HepG2 (cell line): ENCODE results near the gene MIR17HG. TPM values are rescaled to one million over a fixed set of nuclear protein-coding genes. Genes with fewer than 3 reads are reported as not detected.

ENCODE experiments used
- CEBPB ChIP-seq: IDR thresholded peaks from 2 replicates; pipeline ENCODE4 v1.6.1; 2011; ENCODE audit warnings: low read depth, low read length, improper control_type of control experiment, borderline replicate concordance
- KDM1A ChIP-seq: IDR thresholded peaks from 2 replicates; pipeline ENCODE4 v1.6.1; 2016; ENCODE audit warnings: missing compliant biosample characterization
- RAD21 ChIP-seq: fragments of 450-650 bp; formaldehyde crosslinking; IDR thresholded peaks from 2 replicates; pipeline ENCODE4 v1.5.0; 2020; ENCODE audit warnings: mild to moderate bottlenecking
- SOX5 ChIP-seq: IDR thresholded peaks from 2 replicates; pipeline ENCODE4 v1.6.1; 2016; ENCODE audit warnings: borderline replicate concordance
- ZNF20 ChIP-seq: sonication (generic); formaldehyde crosslinking; IDR thresholded peaks from 2 replicates; pipeline ENCODE4 v1.4.0; 2020; ENCODE audit warnings: mild to moderate bottlenecking, moderate library complexity, missing genetic modification reagents
- ZNF451 ChIP-seq: sonication (generic); formaldehyde crosslinking; IDR thresholded peaks from 2 replicates; pipeline ENCODE4 v1.5.0; 2020; ENCODE audit warnings: mild to moderate bottlenecking, missing genetic modification reagents
- ZSCAN29 ChIP-seq: sonication (generic); formaldehyde crosslinking; conservative IDR thresholded peaks from 2 replicates; pipeline ENCODE4 v1.4.0; 2020; ENCODE audit warnings: mild to moderate bottlenecking, missing genetic modification reagents
- polyA plus RNA-seq, 8 experiments: library from polyadenylated mRNA; depleted of rRNA in 3 of 8; stranded (reverse) in 7 of 8; unstranded in 1 of 8; fragments of >200 nt; fragmentation: Illumina TruSeq in 4 of 8; extraction: Trizol in 4 of 8; gene quantifications; 2 replicates each; pipeline versions ENCODE4 v1.2.1 to v1.2.3, GENCODE V29; 2011 to 2016; ENCODE audit warnings: low read depth in 4 of 8, missing spikeins in 1 of 8, mixed read lengths in 1 of 8; ENCODE audit not compliant: insufficient read depth in 1 of 8
- total RNA-seq, 5 experiments: library from RNA; depleted of rRNA; stranded (reverse); fragments of >200 nt; fragmentation: Illumina TruSeq; extraction: Trizol; gene quantifications; 2 replicates each; pipeline ENCODE4 v1.2.3, GENCODE V29; 2016; ENCODE audit warnings: low read depth in 1 of 5
- TF ChIP-seq, protein P1 (sequence below): sonication (generic); formaldehyde crosslinking; IDR thresholded peaks from 2 replicates; pipeline ENCODE4 v1.4.0; 2020; ENCODE audit warnings: mild to moderate bottlenecking, missing genetic modification reagents
- TF ChIP-seq, protein P2 (sequence below): IDR thresholded peaks from 2 replicates; pipeline ENCODE4 v1.6.1; 2016; ENCODE audit warnings: mild to moderate bottlenecking
- TF ChIP-seq, protein P3 (sequence below): sonication (generic); formaldehyde crosslinking; IDR thresholded peaks from 2 replicates; pipeline ENCODE4 v1.9.0; 2021; ENCODE audit warnings: missing genetic modification reagents, borderline replicate concordance
- TF ChIP-seq, protein P4 (sequence below): sonication (generic); formaldehyde crosslinking; IDR thresholded peaks from 2 replicates; pipeline ENCODE4 v1.5.0; 2020; ENCODE audit warnings: missing genetic modification reagents
- TF ChIP-seq, protein P5 (sequence below): fragments of 450-650 bp; IDR thresholded peaks from 2 replicates; pipeline ENCODE4 v1.6.1; 2016
- TF ChIP-seq, protein P6 (sequence below), 2 experiments: sonication (generic) in 1 of 2; formaldehyde crosslinking in 1 of 2; IDR thresholded peaks; 2 replicates each; pipeline versions ENCODE4 v1.4.0 to v1.6.1; 2016 to 2020; ENCODE audit warnings: borderline replicate concordance in 1 of 2, low read depth in 1 of 2, mild to moderate bottlenecking in 1 of 2, missing genetic modification reagents in 1 of 2

The MIR17HG gene
- total and polyA plus RNA-seq, 2 of the 13 experiments (the other 11 are each of a cell fraction or from before 2014, with no cell fraction given), result 2.5 to 12.3 TPM

DNA sequence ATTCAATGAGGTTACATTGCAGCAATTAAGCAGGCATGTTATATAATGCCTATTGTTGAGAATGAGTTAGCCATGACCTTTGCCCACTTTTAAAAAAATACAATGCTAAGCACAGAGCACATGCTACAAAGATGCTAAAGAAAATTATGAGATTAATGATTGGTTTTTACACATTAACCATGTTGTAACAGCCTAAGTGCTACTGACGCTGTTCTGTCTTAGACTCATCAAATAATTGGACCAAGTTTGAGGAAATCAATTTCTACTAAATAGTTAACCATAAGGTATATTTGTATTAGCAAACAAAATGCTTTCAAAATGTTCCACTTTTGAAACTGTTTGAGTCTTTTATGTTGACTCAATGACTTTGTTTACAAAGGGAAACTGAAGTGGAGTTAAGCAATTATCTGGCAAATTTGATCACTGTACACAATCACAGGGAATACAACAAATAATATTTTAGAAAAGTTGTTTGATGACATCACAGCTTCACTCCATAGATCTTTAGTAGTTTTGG is 14.3 kb downstream of the MIR17HG start (continued):
- TF ChIP-seq KDM1A (CRISPR knock-in tag), result no peak
- TF ChIP-seq RAD21, result no peak
- TF ChIP-seq, protein P1, sequence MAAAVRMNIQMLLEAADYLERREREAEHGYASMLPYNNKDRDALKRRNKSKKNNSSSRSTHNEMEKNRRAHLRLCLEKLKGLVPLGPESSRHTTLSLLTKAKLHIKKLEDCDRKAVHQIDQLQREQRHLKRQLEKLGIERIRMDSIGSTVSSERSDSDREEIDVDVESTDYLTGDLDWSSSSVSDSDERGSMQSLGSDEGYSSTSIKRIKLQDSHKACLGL (CRISPR knock-in tag), result no peak
- TF ChIP-seq, protein P2, sequence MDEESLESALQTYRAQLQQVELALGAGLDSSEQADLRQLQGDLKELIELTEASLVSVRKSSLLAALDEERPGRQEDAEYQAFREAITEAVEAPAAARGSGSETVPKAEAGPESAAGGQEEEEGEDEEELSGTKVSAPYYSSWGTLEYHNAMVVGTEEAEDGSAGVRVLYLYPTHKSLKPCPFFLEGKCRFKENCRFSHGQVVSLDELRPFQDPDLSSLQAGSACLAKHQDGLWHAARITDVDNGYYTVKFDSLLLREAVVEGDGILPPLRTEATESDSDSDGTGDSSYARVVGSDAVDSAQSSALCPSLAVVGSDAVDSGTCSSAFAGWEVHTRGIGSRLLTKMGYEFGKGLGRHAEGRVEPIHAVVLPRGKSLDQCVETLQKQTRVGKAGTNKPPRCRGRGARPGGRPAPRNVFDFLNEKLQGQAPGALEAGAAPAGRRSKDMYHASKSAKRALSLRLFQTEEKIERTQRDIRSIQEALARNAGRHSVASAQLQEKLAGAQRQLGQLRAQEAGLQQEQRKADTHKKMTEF, result peak; percentile 80
- TF ChIP-seq ZNF20 (CRISPR knock-in tag), result no peak
- TF ChIP-seq, protein P3, sequence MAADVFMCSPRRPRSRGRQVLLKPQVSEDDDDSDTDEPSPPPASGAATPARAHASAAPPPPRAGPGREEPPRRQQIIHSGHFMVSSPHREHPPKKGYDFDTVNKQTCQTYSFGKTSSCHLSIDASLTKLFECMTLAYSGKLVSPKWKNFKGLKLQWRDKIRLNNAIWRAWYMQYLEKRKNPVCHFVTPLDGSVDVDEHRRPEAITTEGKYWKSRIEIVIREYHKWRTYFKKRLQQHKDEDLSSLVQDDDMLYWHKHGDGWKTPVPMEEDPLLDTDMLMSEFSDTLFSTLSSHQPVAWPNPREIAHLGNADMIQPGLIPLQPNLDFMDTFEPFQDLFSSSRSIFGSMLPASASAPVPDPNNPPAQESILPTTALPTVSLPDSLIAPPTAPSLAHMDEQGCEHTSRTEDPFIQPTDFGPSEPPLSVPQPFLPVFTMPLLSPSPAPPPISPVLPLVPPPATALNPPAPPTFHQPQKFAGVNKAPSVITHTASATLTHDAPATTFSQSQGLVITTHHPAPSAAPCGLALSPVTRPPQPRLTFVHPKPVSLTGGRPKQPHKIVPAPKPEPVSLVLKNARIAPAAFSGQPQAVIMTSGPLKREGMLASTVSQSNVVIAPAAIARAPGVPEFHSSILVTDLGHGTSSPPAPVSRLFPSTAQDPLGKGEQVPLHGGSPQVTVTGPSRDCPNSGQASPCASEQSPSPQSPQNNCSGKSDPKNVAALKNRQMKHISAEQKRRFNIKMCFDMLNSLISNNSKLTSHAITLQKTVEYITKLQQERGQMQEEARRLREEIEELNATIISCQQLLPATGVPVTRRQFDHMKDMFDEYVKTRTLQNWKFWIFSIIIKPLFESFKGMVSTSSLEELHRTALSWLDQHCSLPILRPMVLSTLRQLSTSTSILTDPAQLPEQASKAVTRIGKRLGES (CRISPR knock-in tag), result no peak
- peak; percentile 98 for TF ChIP-seq SOX5 (CRISPR knock-in tag)
- TF ChIP-seq, protein P4, sequence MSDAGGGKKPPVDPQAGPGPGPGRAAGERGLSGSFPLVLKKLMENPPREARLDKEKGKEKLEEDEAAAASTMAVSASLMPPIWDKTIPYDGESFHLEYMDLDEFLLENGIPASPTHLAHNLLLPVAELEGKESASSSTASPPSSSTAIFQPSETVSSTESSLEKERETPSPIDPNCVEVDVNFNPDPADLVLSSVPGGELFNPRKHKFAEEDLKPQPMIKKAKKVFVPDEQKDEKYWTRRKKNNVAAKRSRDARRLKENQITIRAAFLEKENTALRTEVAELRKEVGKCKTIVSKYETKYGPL (CRISPR knock-in tag), result peak; percentile 81; the same call in 1 of the 2 replicates
- 0 out of 2 replicates have a peak, but pooled peaks have one; percentile 22 for TF ChIP-seq ZSCAN29 (CRISPR knock-in tag)
- TF ChIP-seq, protein P5, sequence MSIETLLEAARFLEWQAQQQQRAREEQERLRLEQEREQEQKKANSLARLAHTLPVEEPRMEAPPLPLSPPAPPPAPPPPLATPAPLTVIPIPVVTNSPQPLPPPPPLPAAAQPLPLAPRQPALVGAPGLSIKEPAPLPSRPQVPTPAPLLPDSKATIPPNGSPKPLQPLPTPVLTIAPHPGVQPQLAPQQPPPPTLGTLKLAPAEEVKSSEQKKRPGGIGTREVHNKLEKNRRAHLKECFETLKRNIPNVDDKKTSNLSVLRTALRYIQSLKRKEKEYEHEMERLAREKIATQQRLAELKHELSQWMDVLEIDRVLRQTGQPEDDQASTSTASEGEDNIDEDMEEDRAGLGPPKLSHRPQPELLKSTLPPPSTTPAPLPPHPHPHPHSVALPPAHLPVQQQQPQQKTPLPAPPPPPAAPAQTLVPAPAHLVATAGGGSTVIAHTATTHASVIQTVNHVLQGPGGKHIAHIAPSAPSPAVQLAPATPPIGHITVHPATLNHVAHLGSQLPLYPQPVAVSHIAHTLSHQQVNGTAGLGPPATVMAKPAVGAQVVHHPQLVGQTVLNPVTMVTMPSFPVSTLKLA, result no peak
- peak; percentile 91 for TF ChIP-seq CEBPB
- no peak for TF ChIP-seq ZNF451 (CRISPR knock-in tag)
- TF ChIP-seq, protein P6, sequence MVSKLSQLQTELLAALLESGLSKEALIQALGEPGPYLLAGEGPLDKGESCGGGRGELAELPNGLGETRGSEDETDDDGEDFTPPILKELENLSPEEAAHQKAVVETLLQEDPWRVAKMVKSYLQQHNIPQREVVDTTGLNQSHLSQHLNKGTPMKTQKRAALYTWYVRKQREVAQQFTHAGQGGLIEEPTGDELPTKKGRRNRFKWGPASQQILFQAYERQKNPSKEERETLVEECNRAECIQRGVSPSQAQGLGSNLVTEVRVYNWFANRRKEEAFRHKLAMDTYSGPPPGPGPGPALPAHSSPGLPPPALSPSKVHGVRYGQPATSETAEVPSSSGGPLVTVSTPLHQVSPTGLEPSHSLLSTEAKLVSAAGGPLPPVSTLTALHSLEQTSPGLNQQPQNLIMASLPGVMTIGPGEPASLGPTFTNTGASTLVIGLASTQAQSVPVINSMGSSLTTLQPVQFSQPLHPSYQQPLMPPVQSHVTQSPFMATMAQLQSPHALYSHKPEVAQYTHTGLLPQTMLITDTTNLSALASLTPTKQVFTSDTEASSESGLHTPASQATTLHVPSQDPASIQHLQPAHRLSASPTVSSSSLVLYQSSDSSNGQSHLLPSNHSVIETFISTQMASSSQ (IDR thresholded peaks at IDR 0.05; ENCODE audit: low read depth), result peak; percentile 88
- TF ChIP-seq, protein P6 (CRISPR knock-in tag; IDR thresholded peaks at IDR 0.05; ENCODE audit: borderline replicate concordance), result peak; percentile 76; the same call in 1 of the 2 replicates
